Liver (tissue), 9 donors: ENCODE results near the gene PRSS38. TPM values are rescaled to one million over a fixed set of nuclear protein-coding genes. Genes with fewer than 3 reads are reported as not detected.

Source experiments
- DNase-seq: peaks from one replicate; pipeline ENCODE4 v3.0.0-alpha.2; 2017; ENCODE audit warnings: low spot score
- H3K27ac ChIP-seq, 2 donors: one replicate each; pipeline ENCODE4 v1.7.0; 2013; ENCODE audit warnings: inconsistent platforms in 2 of 2, low read length in 2 of 2, control low read depth in 1 of 2, low read depth in 1 of 2, mild to moderate bottlenecking in 1 of 2
- H3K27me3 ChIP-seq, 4 donors: one replicate each; pipeline versions ENCODE4 v1.6.1 to v1.7.0; 2013; ENCODE audit warnings: low read length in 3 of 4, inconsistent platforms in 1 of 4, mild to moderate bottlenecking in 1 of 4, moderate library complexity in 1 of 4; ENCODE audit not compliant: control insufficient read depth in 4 of 4, insufficient read depth in 4 of 4
- H3K36me3 ChIP-seq, 4 donors: one replicate each; pipeline versions ENCODE4 v1.6.1 to v1.7.0; 2013; ENCODE audit warnings: low read length in 3 of 4, mild to moderate bottlenecking in 3 of 4, low read depth in 1 of 4, moderate library complexity in 1 of 4; ENCODE audit not compliant: control insufficient read depth in 4 of 4, insufficient read depth in 3 of 4
- H3K4me1 ChIP-seq, 4 donors: one replicate each; pipeline versions ENCODE4 v1.6.1 to v1.7.0; 2013; ENCODE audit warnings: low read length in 3 of 4, mild to moderate bottlenecking in 3 of 4, moderate library complexity in 1 of 4; ENCODE audit not compliant: control insufficient read depth in 4 of 4, insufficient read depth in 4 of 4
- H3K4me3 ChIP-seq, 3 donors: one replicate each; pipeline versions ENCODE4 v1.6.1 to v1.7.0; 2013; ENCODE audit warnings: low read length in 3 of 3, control low read depth in 1 of 3, low read depth in 1 of 3, mild to moderate bottlenecking in 1 of 3
- H3K9ac ChIP-seq, 2 donors: one replicate each; pipeline ENCODE4 v1.7.0; 2013; ENCODE audit warnings: low read length in 2 of 2, mild to moderate bottlenecking in 2 of 2, moderate library complexity in 2 of 2, control low read depth in 1 of 2, low read depth in 1 of 2
- H3K9me3 ChIP-seq, 4 donors: one replicate each; pipeline versions ENCODE4 v1.6.1 to v1.7.0; 2013; ENCODE audit warnings: low read length in 3 of 4; ENCODE audit not compliant: control insufficient read depth in 4 of 4
- ATF3 ChIP-seq: IDR thresholded peaks from 2 replicates; pipeline ENCODE4 v1.6.1; 2016; ENCODE audit warnings: antibody characterized with exemption
- EGR1 ChIP-seq, 2 donors: IDR thresholded peaks; 2 replicates each; pipeline ENCODE4 v1.6.1; 2016 to 2018; ENCODE audit warnings: antibody characterized with exemption in 2 of 2, low read depth in 2 of 2
- FOXA1 ChIP-seq: IDR thresholded peaks from 2 replicates; pipeline ENCODE4 v1.6.1; 2016; ENCODE audit warnings: antibody characterized with exemption
- FOXA2 ChIP-seq: IDR thresholded peaks from 2 replicates; pipeline ENCODE4 v1.6.1; 2016; ENCODE audit warnings: antibody characterized with exemption
- GABPA ChIP-seq, 2 donors: IDR thresholded peaks in 1 of 2; conservative IDR thresholded peaks in 1 of 2; 2 replicates each; pipeline ENCODE4 v1.6.1; 2016; ENCODE audit warnings: antibody characterized with exemption in 2 of 2, mild to moderate bottlenecking in 1 of 2, moderate library complexity in 1 of 2
- HNF4A ChIP-seq, 2 donors: conservative IDR thresholded peaks; 2 replicates each; pipeline ENCODE4 v1.6.1; 2016; ENCODE audit warnings: antibody characterized with exemption in 2 of 2, mild to moderate bottlenecking in 2 of 2
- HNF4G ChIP-seq: IDR thresholded peaks from 2 replicates; pipeline ENCODE4 v1.6.1; 2016; ENCODE audit warnings: antibody characterized with exemption
- MAX ChIP-seq: IDR thresholded peaks from 2 replicates; pipeline ENCODE4 v1.6.1; 2016; ENCODE audit warnings: antibody characterized with exemption
- NR2F2 ChIP-seq: IDR thresholded peaks from 2 replicates; pipeline ENCODE4 v1.6.1; 2016; ENCODE audit warnings: antibody characterized with exemption
- RAD21 ChIP-seq, 2 donors: IDR thresholded peaks; 2 replicates each; pipeline ENCODE4 v1.6.1; 2016; ENCODE audit warnings: antibody characterized with exemption in 2 of 2, mild to moderate bottlenecking in 2 of 2
- SP1 ChIP-seq: IDR thresholded peaks from 2 replicates; pipeline ENCODE4 v1.6.1; 2018; ENCODE audit warnings: antibody characterized with exemption, mild to moderate bottlenecking
- TAF1 ChIP-seq: conservative IDR thresholded peaks from 2 replicates; pipeline ENCODE4 v1.6.1; 2016; ENCODE audit warnings: antibody characterized with exemption, mild to moderate bottlenecking
- YY1 ChIP-seq: IDR thresholded peaks from 2 replicates; pipeline ENCODE4 v1.6.1; 2016; ENCODE audit warnings: antibody characterized with exemption, mild to moderate bottlenecking
- WGBS: extraction: QIAGEN DNeasy Blood & Tissue Kit; methylation state at CpG from one replicate; pipeline ENCODE4 v1.1.7; 2013; 5-methylcytosine and 5-hydroxymethylcytosine counted together
- polyA plus RNA-seq, 2 donors: library from polyadenylated mRNA; stranded (reverse) in 1 of 2; unstranded in 1 of 2; fragments of 200-250 nt in 1 of 2; fragments of >200 nt in 1 of 2; fragmentation: Nextera tagmentation in 1 of 2; extraction: Ambion mirVana in 1 of 2; gene quantifications; one replicate each; pipeline versions ENCODE4 v1.2.1 to v1.2.3, GENCODE V29; 2013 to 2015
- total RNA-seq, 2 donors: library from RNA; depleted of rRNA; stranded (reverse); fragments of >200 nt; gene quantifications; one replicate each; pipeline ENCODE4 v1.2.3, GENCODE V29; 2014
- TF ChIP-seq, protein P1 (sequence below): IDR thresholded peaks from 2 replicates; pipeline ENCODE4 v1.6.1; 2016; ENCODE audit warnings: antibody characterized with exemption
- donor health status: healthy.
- donor health status: healthy.
- donor health status: healthy.
- donor health status: healthy.
- donor health status: healthy.

PRSS38 gene
- total RNA-seq (not detected), polyA plus RNA-seq (not detected)

GRCh38 chr1:227815468-227816409 lies at the start of gene PRSS38:
Gene PRSS38 (plus strand): TSS chr1:227815675. CDS start chr1:227815717, 42 bp downstream.
- H3K4me1 ChIP-seq: no peaks in the 10 kb centered on the region
- no peak within 1 kb of the TSS for H3K4me3 ChIP-seq
- DNase-seq: no peak
- H3K36me3 ChIP-seq: no peaks in the 10 kb centered on the region
- H3K27ac ChIP-seq: no peak within 1 kb of the TSS
- H3K9me3 ChIP-seq: peaks cover 1 to 20% (median 4%) of the 10 kb centered on the region in 4 donors
- no peaks in the 10 kb centered on the region for H3K27me3 ChIP-seq
- 94% methylated on average over 44 of the region's 44 CpGs for WGBS
- H3K9ac ChIP-seq: no peak within 1 kb of the TSS
- TF ChIP-seq HNF4A (conservative IDR thresholded peaks at IDR 0.05): no peak
- no peak for TF ChIP-seq ATF3
- TF ChIP-seq NR2F2: no peak
- no peak for TF ChIP-seq FOXA1
- TF ChIP-seq YY1: no peak
- no peak for TF ChIP-seq FOXA2

GRCh38 chr1:227766015-227766634 lies 49.4 kb upstream of the PRSS38 start:
- H3K9ac ChIP-seq: no peak overlapping the region
- H3K27ac ChIP-seq: no peak overlapping the region
- no peaks in the 10 kb centered on the region for H3K27me3 ChIP-seq
- peaks cover 8 to 33% (median 18%) of the 10 kb centered on the region in 4 donors for H3K36me3 ChIP-seq
- 75% methylated on average over 17 of the region's 17 CpGs for WGBS
- no peak overlapping the region for H3K4me3 ChIP-seq
- DNase-seq: no peak
- H3K4me1 ChIP-seq: peaks cover 1 to 15% (median 11%) of the 10 kb centered on the region in 4 donors
- H3K9me3 ChIP-seq: no peaks in the 10 kb centered on the region
- TF ChIP-seq GABPA (IDR thresholded peaks at IDR 0.05 in 1 of 2, conservative IDR thresholded peaks at IDR 0.05 in 1 of 2) (no peak), HNF4A (conservative IDR thresholded peaks at IDR 0.05) (no peak), SP1 (no peak), YY1 (no peak), TAF1 (no peak), HNF4G (no peak), MAX (no peak)
- TF ChIP-seq, protein P1, sequence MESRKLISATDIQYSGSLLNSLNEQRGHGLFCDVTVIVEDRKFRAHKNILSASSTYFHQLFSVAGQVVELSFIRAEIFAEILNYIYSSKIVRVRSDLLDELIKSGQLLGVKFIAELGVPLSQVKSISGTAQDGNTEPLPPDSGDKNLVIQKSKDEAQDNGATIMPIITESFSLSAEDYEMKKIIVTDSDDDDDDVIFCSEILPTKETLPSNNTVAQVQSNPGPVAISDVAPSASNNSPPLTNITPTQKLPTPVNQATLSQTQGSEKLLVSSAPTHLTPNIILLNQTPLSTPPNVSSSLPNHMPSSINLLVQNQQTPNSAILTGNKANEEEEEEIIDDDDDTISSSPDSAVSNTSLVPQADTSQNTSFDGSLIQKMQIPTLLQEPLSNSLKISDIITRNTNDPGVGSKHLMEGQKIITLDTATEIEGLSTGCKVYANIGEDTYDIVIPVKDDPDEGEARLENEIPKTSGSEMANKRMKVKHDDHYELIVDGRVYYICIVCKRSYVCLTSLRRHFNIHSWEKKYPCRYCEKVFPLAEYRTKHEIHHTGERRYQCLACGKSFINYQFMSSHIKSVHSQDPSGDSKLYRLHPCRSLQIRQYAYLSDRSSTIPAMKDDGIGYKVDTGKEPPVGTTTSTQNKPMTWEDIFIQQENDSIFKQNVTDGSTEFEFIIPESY: no peak

DNA sequence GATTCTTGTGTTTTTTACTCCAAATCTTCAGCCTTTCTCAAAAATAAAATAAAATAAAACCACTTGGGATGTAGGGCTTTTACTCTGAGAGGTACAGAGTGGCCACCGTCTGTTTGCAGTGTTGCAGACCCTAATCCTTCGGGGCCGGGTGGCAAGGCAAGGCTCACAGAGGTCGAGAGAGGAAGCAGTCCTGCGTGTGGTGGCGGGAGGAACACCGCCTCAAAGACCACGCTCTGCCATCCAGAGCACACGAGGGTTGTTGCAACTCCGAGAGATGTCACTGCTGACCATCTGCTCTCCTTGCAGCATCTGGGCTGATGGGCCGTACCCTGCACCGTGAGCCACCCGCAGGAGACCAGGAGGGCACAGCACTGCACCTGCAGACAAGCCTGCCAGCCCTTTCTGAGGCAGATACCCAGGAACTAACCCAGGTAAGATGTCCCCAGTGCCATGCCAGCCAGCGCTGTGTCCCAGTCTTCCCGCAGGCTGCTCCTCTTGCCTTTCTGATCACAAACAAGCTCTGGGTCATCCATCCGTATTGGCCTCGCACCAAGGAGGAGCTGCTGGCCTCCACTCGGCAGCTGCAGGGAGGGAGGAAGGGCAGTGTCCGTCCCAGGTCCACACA lies 48.7 kb upstream of the PRSS38 start:
- no peak for TF ChIP-seq FOXA2
- no peak for TF ChIP-seq HNF4G
- TF ChIP-seq, protein P1: no peak
- TF ChIP-seq EGR1 (IDR thresholded peaks at IDR 0.05; ENCODE audit: low read depth in 2 of 2): no peak
- no peak for TF ChIP-seq RAD21 (IDR thresholded peaks at IDR 0.05)
- 81% methylated on average over 19 of the region's 19 CpGs for WGBS
- DNase-seq: no peak
- H3K4me1 ChIP-seq: peaks cover 0 to 9% (median 5%) of the 10 kb centered on the region in 4 donors
- no peak overlapping the region for H3K4me3 ChIP-seq
- no peak overlapping the region for H3K9ac ChIP-seq
- H3K27me3 ChIP-seq: no peaks in the 10 kb centered on the region
- H3K9me3 ChIP-seq: no peaks in the 10 kb centered on the region
- H3K36me3 ChIP-seq: peaks cover 6 to 35% (median 15%) of the 10 kb centered on the region in 4 donors
- no peak overlapping the region for H3K27ac ChIP-seq
